ENCODE results near the gene CAMK2D. TPM values are rescaled to one million over a fixed set of nuclear protein-coding genes. Genes with fewer than 3 reads are reported as not detected.

Gene CAMK2D
- total RNA-seq, 1 experiment from 2014 or later, result 29.5 TPM

GRCh38 chr4:113741956-113742355 lies 19.6 kb downstream of the CAMK2D start:
- no peak overlapping the region for H3K4me3 ChIP-seq (ENCODE audit: low read depth in 2 of 2, low read length in 2 of 2)
- no peaks in the 10 kb centered on the region for H3K27me3 ChIP-seq (ENCODE audit: control insufficient read depth, insufficient read depth, low read length)
- DNase-seq (ENCODE audit: low read depth, low spot score), result no peak
- intact Hi-C loops (cut with micrococcal nuclease; ENCODE audit: unreplicated experiment) (no loop called here), in situ Hi-C loops (cut with HindIII; ENCODE audit: low pct_unique_long_range_greater_than_20kb, low sequenced_read_pairs) (no loop called here)
- no peaks in the 10 kb centered on the region for H3K36me3 ChIP-seq (ENCODE audit: control insufficient read depth, insufficient read depth, low read length)
- H3K4me1 ChIP-seq (ENCODE audit: control insufficient read depth, insufficient read depth, low read length), result no peaks in the 10 kb centered on the region
- no peak overlapping the region for H3K27ac ChIP-seq (ENCODE audit: low read length)
- no peak for TF ChIP-seq POLR2AphosphoS5 (IDR thresholded peaks at IDR 0.05; ENCODE audit: low read depth, low read length)
- TF ChIP-seq, protein P1, sequence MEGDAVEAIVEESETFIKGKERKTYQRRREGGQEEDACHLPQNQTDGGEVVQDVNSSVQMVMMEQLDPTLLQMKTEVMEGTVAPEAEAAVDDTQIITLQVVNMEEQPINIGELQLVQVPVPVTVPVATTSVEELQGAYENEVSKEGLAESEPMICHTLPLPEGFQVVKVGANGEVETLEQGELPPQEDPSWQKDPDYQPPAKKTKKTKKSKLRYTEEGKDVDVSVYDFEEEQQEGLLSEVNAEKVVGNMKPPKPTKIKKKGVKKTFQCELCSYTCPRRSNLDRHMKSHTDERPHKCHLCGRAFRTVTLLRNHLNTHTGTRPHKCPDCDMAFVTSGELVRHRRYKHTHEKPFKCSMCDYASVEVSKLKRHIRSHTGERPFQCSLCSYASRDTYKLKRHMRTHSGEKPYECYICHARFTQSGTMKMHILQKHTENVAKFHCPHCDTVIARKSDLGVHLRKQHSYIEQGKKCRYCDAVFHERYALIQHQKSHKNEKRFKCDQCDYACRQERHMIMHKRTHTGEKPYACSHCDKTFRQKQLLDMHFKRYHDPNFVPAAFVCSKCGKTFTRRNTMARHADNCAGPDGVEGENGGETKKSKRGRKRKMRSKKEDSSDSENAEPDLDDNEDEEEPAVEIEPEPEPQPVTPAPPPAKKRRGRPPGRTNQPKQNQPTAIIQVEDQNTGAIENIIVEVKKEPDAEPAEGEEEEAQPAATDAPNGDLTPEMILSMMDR (IDR thresholded peaks at IDR 0.05), result no peak
- no peak for TF ChIP-seq REST (IDR thresholded peaks at IDR 0.05; ENCODE audit: insufficient read depth in 1 of 2, low read depth in 2 of 2, low read length in 1 of 2)
- no peak for TF ChIP-seq SIN3A (IDR thresholded peaks at IDR 0.05; ENCODE audit: borderline replicate concordance, insufficient read depth, low read depth, low read length)
- no peak for TF ChIP-seq TCF7L2 (IDR thresholded peaks at IDR 0.05; ENCODE audit: low read depth, low read length)
- POLR2A ChIA-PET, result no interaction called here
- no peaks in the 10 kb centered on the region for H3K9me3 ChIP-seq (ENCODE audit: control insufficient read depth, insufficient read depth, low read depth, low read length)
- BruUV-seq (replicated peaks), result no TSS peak
- CTCF ChIA-PET, result no interaction called here
- ATAC-seq, result no peak

DNA sequence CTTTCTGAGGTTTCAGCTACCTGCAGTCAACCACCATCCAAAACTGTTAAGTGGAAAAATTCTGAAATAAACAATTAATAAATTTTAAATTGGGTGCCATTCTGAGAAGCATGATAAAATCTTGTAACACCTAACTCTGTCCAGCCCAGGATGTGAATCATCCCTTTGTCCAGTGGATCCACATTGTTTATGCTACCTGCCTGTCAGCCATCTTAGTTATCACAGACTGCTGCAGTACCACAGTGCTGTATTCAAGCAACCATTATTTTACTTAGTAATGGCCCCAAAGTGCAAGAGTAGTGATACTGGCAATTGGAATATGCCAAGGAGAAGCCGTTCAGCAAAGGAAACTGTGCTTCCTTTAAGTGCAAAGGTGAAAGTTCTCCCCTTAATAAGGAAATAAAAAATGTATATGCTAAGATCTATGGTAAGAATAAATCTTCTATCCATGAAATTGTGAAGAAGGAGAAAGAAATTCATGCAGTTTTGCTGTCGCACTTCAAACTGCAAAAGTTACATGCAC lies 20.6 kb downstream of the CAMK2D start:
- Histone ChIP-seq H3K27me3 (ENCODE audit: control insufficient read depth, insufficient read depth, low read length) (no peaks in the 10 kb centered on the region), H3K4me3 (ENCODE audit: low read depth in 2 of 2, low read length in 2 of 2) (no peak overlapping the region), H3K9me3 (ENCODE audit: control insufficient read depth, insufficient read depth, low read depth, low read length) (no peaks in the 10 kb centered on the region), H3K27ac (ENCODE audit: low read length) (no peak overlapping the region), H3K36me3 (ENCODE audit: control insufficient read depth, insufficient read depth, low read length) (no peaks in the 10 kb centered on the region), H3K4me1 (ENCODE audit: control insufficient read depth, insufficient read depth, low read length) (no peaks in the 10 kb centered on the region)
- no TSS peak for BruUV-seq (replicated peaks)
- no peak for DNase-seq (ENCODE audit: low read depth, low spot score)
- ChIA-PET CTCF (no interaction called here), POLR2A (no interaction called here)
- no peak for ATAC-seq
- in situ Hi-C loops (cut with HindIII; ENCODE audit: low pct_unique_long_range_greater_than_20kb, low sequenced_read_pairs), result no loop called here
- TF ChIP-seq TCF7L2 (IDR thresholded peaks at IDR 0.05; ENCODE audit: low read depth, low read length) (no peak), REST (IDR thresholded peaks at IDR 0.05; ENCODE audit: insufficient read depth in 1 of 2, low read depth in 2 of 2, low read length in 1 of 2) (no peak), POLR2AphosphoS5 (IDR thresholded peaks at IDR 0.05; ENCODE audit: low read depth, low read length) (no peak), SIN3A (IDR thresholded peaks at IDR 0.05; ENCODE audit: borderline replicate concordance, insufficient read depth, low read depth, low read length) (no peak)
- TF ChIP-seq, protein P1 (IDR thresholded peaks at IDR 0.05), result no peak
- intact Hi-C loops (cut with micrococcal nuclease; ENCODE audit: unreplicated experiment), result no loop called here
